Activated naive CD4-positive, alpha-beta T cell treated with anti-CD3 and anti-CD28 coated beads, Interleukin-2, amount 50 U/mL, for 16 hours (primary cell): ENCODE measurements around the gene UPK3A.
"Not testable (repeated sequence)": the region's sequence is repeated elsewhere in the genome, so short reads cannot be mapped to it uniquely, and the experiment has no call there.

ENCODE experiments used
- DNase-seq: peaks from one replicate; pipeline ENCODE4 v3.0.0-alpha.2; 2020

Gene UPK3A

DNA sequence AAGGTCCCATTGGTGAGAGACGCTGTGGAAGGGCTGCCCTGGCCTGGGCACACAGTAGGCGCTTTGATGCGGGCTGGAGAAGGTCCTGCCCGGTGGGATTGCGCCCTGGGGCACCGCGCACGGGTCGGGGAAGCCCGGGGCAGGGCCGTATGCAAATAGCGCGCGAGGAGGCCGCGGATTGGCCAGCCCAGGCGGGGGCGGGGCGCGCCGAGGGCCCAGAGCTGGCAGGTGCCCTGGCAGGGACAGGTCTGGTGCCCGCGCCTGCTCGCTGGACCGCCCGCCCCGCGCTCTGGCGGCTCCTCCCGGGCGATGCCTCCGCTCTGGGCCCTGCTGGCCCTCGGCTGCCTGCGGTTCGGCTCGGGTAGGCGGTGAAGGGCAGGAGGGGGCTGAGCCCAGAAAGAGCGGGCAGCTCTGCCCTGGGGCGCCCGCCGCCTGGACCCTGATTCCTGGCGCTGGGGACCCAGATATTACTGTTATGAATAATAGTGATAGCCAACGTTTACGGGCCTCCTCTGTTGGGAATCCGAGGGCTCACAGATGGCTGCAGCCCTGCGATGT is at the start of gene UPK3A:
TSS of gene UPK3A (plus strand) at position 245 of the 558 bp plus-strand sequence. CDS start at position 310, 65 bp downstream.
- DNase-seq, result peak; percentile 72

DNA sequence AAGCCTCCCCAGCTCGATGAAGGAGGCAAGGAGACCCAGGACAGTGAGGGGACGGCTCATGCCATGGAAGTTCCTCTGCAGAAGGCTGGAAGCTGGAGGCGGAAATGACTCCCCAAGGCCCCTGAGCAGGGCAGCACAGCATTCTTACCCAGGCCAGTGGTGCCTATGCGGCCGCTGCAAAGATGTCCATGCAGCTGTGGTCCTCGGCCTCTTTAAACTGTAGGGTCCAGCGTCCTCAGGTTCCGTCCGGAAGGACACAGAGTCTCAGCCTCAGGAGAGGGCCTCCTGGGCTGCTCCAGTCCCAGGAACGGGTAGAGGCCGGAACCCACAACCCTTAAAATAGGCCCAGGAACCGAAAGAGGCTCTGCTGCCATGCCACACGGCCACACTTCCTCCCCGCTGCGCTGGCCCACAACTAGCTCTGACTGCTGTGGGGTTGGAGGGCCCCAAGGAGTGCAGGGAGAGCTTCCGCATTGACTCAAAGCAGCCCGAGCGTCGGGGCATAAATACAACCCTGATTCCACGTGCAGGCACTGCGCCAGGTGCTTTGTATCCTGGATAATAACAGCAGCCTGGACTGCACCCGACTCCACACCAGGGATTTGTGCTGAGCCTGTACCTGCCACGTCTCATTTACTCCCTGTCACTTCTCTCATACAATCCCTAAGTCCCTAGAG is 49.5 kb upstream of the UPK3A start:
- no peak for DNase-seq

DNA sequence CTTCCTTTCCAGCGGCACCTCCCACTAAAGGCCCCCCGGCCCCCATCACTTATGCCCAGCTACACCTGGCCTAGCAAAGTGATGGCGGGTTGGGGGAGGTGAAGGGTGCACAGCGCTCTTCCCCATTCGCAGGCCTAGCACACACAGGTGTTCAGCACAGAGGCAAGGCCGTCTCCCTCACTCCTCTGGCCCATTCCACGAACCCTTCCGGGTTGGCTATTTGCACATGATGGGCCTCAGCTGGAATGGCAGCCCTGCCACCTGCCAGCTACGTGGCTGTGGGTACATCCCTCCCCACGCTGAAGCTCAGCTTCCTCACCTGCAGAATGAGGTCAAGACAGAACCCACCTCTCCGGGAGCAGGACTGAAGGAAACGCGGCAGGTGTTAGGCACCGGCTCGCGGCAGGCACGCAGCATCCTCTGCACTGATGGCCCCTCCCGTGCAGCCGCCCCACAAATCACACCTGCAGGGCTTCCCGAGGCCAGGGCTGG is 48.9 kb upstream of the UPK3A start:
- DNase-seq, result no peak

- DNase-seq, result no peak
Measured at GRCh38 chr22:45237065-45237990, 47.4 kb upstream of the UPK3A start.

DNA sequence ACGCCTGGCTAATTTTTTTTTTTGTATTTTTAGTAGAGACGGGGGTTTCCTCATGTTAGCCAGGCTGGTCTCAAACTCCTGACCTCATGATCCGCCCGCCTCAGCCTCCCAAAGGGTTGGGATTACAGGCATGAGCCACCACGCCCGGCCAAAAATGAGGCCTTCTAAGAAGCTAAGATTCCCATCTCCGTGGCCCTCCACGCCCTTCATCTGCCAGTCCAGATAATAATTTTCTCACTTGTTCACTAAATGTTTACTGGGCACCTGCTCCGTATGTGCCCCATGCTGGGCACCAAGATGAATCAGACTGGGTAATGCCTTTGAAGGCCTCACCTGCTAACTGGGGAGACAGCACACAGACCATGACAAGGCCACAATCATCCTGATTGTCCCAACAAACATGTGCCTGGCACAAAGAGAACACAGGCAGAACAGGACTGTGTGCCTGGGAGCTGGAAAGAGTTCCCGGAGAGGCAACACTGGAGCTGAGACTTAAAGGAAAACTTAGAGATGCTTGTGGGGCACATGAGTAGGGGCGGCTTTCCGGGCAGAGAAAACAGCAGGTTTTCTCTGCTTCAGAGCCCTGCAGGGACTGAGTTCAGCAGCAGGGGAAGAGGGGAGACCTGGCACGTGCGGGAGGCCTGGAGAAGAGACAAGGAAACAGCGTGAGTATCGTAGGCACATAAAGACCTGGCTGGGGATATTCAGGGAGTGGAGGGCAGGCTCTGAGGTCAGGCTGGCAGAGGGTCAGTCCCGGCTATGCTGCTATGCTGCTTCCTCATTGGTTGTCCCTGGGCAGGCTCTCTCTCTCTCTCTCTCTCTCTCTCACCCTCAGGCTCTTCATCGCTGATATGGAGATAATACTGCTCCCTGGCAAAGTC is 46.4 kb upstream of the UPK3A start:
- DNase-seq, result no peak

DNA sequence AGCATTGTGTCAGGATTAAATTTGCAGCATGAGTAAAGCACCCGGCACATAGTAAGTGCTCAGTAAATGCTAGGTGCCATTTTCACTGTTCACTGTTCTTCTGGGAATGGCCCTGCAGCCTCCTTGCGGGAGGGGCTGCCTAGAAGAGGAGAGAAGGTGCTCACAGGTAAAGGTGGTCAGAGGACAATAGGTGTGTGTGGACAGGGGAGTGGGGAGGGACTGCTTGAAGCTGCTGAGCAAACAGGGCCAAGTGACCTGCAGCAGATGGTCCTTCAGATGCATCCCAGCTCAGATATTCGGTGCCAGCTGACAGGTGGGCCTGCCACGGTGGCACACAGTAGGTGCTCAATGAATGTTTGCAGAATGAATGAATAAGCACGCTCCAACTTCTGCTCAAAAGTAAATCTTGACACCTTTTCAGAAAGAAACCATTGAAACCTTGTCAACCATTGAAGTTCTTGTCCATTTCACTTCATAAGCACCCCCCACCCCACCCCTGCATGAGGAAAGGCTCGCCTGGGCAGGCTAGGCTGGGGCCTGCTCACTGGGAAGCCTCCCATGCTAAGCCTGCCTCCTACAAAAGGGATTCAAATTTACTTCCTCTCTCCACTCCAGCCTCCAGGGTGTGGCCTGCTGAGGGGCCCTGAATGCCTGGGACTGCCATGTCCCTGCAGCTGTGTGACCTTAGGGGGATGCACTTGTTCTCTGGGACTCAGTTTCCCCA is 45.6 kb upstream of the UPK3A start:
- DNase-seq, result no peak

GRCh38 chr22:45239681-45240051 is 45.1 kb upstream of the UPK3A start:
- no peak for DNase-seq

DNA sequence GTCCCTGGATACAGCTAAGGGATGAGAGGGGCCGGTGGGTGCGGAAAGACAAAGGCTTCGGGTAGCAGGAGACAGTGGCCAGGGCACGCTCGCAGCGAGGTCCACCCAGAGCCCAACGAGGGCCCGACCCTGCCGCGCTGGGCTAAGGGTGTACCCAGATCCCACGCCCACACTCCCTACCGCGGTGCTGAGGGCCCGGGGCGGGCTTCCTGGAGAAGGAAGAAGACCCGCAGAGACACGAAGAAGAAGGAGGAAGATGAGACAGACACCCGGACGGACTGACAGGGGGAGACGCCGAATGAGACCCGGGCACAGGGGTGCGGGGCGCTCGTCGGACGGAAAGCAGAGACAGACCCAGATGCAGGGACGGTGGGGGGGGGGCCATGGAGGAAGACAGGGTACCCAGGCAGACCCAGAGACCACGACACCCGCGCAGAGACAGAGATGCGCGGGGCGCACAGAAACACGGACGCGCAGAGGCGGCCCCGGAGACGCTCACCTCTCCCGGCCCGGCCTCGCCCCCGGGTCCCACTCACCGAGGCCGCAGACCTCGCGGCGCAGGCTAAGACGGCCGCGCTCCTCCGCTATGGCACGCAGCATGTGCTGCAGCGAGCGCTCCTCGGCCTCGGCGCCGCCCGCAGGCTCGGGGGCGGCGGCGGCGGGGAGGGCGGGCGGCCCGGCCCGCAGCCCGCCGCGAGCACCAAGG is 44.5 kb upstream of the UPK3A start:
- DNase-seq, result peak; percentile 50

DNA sequence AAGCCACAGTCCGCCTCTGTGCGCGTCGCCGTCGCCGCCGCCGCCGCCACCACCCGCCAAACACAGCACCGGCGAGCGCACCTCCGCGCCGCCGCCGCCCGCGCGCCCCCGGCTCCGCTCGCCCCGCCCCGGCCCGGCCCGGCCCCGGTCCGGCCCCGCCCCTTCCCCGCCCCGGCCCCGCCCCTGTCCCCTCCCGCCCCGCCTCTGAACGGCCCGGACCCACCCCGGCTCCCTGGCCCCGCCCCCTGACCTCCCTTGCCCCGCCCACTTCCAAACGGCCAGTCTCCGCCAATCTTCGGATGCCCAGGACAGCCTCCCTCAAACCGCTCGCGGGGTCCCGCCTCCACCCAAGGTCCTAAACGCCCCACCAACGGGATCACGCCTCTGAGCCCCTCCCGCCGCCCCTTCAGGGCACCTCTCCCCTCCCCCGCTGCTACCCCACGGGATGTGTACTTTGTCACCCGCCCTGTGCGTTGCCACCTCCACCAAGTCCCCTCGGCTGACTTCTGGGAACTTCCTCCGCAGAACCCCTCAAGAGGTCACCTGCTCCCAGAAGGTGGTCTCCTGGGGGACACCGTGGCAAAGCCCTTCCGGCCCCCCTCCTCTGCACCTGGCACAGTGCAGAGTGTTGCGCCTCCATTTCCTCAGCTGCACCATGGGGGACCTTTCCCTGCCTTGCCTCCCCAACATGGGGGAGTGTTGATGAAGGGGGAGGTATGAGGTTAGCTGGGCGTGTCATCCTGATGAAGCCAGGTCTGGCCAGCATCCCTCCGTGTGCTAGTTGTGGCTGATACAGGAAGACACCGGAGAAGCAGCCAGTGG is 43.7 kb upstream of the UPK3A start, which contains the start of gene KIAA0930:
TSS of gene KIAA0930 (minus strand) at position 85 of the 822 bp plus-strand sequence. CDS start 191 bp downstream, outside the sequence.
- peak; percentile 62 for DNase-seq

DNA sequence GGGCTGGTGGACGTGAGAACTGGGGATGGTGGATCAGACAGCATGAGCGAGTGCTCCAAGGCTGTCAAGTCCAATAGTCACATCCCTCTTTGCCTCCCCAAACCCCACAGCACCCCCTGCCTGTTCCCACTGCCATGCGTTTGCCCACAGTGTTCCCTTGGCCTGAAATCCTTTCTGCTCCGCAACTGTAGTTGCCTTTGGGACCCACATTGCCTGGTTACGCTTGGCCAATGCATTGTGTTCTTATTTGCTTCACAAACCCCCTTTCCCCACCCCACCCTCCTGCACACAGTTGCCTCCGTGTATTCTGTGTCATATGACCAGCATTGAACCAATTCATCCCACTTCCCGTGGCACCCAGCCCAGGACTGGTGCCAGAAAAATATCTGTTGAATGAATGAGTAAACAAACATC is 42.0 kb upstream of the UPK3A start:
- no peak for DNase-seq

- DNase-seq, result no peak
Measured at GRCh38 chr22:45244916-45245315, 39.8 kb upstream of the UPK3A start.

DNA sequence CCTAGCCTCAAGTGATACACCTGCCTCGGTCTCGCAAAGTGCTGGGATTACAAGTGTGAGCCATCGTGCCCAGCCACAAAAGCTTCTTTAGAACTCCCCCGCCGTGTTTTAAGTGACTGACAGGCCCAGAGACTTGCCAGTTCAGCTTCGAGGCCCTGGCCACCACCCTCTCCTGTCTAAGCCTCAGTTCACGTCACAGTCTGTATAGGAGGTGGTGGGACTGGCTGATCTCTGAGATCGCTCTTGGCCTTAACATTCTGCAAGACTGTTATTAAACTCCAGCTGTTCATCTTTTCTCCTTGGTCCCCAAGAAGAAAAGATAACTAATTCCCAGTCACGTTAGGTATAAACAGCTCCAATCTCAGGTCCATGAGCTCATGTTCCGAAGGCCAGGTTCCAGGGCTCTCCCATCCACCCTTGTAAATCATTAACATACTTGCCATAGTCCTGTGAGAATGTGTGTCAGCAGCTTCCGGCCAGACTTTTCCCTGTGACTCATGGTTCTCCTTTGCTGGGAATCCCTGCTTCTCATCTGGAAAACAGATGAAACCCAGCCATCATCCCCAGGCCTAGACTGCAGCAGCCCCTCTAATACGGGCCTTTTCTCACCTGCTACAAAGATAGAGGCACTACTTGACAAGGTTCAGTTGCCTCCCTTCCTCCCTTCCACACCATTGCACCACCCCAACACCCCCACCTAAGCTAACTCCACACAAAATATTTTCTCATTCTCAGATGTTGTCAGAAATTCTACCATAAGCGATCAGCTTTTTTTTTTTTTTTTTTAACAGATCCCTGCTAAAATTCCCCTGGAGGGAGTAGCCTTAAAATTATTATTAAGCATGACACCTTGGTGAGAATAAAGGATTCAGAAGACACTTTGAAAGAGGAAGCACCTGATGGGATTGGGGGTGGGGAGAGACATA is 38.4 kb upstream of the UPK3A start:
- DNase-seq, result no peak

DNA sequence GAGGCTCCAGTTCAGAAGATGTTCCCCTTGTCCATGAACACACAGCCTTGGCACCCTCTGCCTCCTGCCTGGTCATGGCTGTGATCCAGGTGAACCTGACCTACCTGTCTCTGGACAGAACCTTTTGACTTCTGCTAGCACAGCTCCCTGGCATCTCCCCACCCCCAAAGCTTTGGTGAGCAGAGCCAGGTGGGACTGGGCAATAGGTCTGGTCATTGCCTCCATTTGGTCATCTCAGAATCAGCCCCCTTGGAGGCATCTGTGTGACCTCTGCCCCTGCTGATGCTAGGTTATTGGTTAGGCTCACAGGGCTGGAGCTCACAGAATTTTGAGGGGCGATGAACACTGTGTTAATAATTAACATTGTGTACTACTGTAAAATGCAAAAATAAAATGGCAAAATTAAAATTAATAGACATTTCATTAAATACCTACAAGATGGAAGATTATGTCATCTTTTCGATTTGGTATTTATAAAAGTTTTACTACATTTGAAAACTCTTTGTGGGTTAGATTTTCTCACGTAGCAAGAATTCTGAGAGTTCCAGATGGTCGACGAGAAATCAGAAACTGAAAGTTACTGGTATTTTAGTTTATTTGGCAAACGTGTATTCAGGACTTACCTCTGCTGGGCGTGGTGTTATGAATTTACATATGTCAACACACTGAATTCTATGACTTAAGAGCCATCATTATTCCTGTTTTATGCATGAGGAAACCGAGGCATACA is 35.8 kb upstream of the UPK3A start:
- DNase-seq, result no peak

GRCh38 chr22:45251825-45252224 is 32.9 kb upstream of the UPK3A start:
- DNase-seq, result no peak

DNA sequence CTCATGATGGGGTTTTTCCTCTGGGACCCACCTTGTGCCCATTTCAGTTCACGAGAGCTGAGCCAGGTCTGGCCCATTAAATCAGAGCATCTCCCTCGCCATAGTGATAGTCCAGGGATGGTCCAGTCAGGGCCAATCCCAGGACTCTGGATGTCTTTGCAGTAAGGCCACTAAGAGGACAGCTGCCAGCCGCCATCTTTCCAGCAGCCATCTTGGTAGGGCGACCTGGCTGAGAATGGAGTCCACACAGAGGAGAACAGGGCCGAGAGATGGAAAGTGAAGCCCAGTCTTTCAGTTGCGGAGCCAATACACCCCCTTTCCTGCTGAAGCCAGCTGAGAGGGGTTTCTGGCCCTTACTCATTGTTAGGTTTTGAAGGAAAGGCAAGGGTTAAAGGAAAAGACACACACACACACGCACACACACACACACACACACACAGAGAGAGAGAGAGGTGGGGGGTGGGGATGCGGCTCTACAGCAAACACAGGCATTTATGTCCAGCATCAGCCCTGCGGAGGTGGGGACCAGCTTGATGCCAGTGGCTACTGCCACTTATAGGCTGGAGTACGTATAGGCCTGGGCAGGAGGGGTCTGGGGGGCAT is 31.6 kb upstream of the UPK3A start:
- DNase-seq, result no peak

DNA sequence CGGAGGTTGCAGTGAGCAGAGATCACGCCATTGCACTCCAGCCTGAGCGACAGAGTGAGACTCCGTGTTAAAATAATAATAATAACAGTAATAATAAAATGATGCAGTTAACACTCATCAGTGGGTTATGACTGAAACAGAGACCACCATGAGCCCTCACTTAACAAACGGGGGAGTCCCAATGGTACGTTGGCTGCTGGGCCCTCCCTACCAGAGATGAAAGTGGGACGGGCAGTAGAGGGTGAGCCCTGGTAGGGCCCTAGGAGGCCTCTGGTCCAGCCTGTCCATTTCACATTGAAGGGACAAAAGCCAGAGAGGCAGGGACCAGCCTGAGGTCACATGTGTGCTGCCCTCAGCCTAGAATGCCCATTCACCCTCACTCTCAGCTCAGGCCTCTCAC is 30.4 kb upstream of the UPK3A start:
- DNase-seq, result no peak

GRCh38 chr22:45254789-45255278 is 29.9 kb upstream of the UPK3A start:
- DNase-seq, result no peak

GRCh38 chr22:45257941-45258340 is 26.8 kb upstream of the UPK3A start:
- not testable (repeated sequence) for DNase-seq
